ENCODE data around the gene PTPN21. TPM values are rescaled to one million over a fixed set of nuclear protein-coding genes. Genes with fewer than 3 reads are reported as not detected.
A peak's percentile ranks its signal among the peaks of the same experiment; 100 is the strongest.

Gene PTPN21
- total and polyA plus RNA-seq, 8 donors = 5.0 to 13.6 (median 10.5) TPM

- no peak overlapping the region for H3K4me3 ChIP-seq
- H3K4me1 ChIP-seq = peaks cover 0 to 9% (median 2%) of the 10 kb centered on the region in 3 donors
- no peaks in the 10 kb centered on the region for H3K9me3 ChIP-seq
- DNase-seq (no peak), ATAC-seq (no peak), FAIRE-seq (no peak)
- no peaks in the 10 kb centered on the region for H3K36me3 ChIP-seq
- intact Hi-C loops (cut with DNase I) = no loop called here
- H3K27ac ChIP-seq = no peak overlapping the region
- no peaks in the 10 kb centered on the region for H3K27me3 ChIP-seq
- WGBS, 2 donors = 91 to 97% methylated on average over 4 of the region's 4 CpGs
- TF ChIP-seq CTCF (IDR thresholded peaks at IDR 0.05) = no peak
Observed at GRCh38 chr14:88421286-88421685, 133.5 kb downstream of the PTPN21 start.

- TF ChIP-seq CTCF (IDR thresholded peaks at IDR 0.05) = no peak
- intact Hi-C loops (cut with DNase I) = no loop called here
- no peak for DNase-seq
- no peak overlapping the region for H3K4me3 ChIP-seq
- no peak overlapping the region for H3K27ac ChIP-seq
- no peaks in the 10 kb centered on the region for H3K27me3 ChIP-seq
- no peak for FAIRE-seq
- no peaks in the 10 kb centered on the region for H3K36me3 ChIP-seq
- peaks cover 0 to 9% (median 2%) of the 10 kb centered on the region in 3 donors for H3K4me1 ChIP-seq
- peak in 3 of 4 donors; percentile 35 to 84 (median 83) for ATAC-seq
- 25 to 26% methylated on average over 3 of the region's 3 CpGs for WGBS, 2 donors
- no peaks in the 10 kb centered on the region for H3K9me3 ChIP-seq
Observed at GRCh38 chr14:88420187-88420586, 134.6 kb downstream of the PTPN21 start.

GRCh38 chr14:88417594-88417993 is 137.2 kb downstream of the PTPN21 start:
- intact Hi-C loops (cut with DNase I) = no loop called here

More at GRCh38 chr14:88417594-88417993, 137.2 kb downstream of the PTPN21 start:
- H3K27ac ChIP-seq = no peak overlapping the region
- H3K9me3 ChIP-seq = no peaks in the 10 kb centered on the region
- H3K4me1 ChIP-seq = peaks cover 0 to 9% (median 2%) of the 10 kb centered on the region in 3 donors
- TF ChIP-seq CTCF (IDR thresholded peaks at IDR 0.05) = no peak
- ATAC-seq = no peak
- FAIRE-seq = no peak
- DNase-seq = no peak
- no peaks in the 10 kb centered on the region for H3K36me3 ChIP-seq
- H3K4me3 ChIP-seq = no peak overlapping the region
- H3K27me3 ChIP-seq = no peaks in the 10 kb centered on the region

Other genes starting within 250 kb of the PTPN21 start
- gene KCNK10, start 231.7 kb downstream of the PTPN21 start, total RNA-seq = 1 to 10 TPM; 1.1 to 2.3 (median 1.2) TPM
- gene KCNK10, start 231.7 kb downstream of the PTPN21 start, polyA plus RNA-seq = under 1 TPM; 0.42 to 0.75 TPM
- gene SPATA7, start 169.3 kb downstream of the PTPN21 start, total RNA-seq = 10 to 100 TPM in 1 of 6 donors, 1 to 10 TPM in 5; 5.4 to 10.5 (median 8.0) TPM
- 10 to 100 TPM in 1 of 2 donors, 1 to 10 TPM in 1; 6.1 to 16.8 TPM for gene SPATA7, start 169.3 kb downstream of the PTPN21 start, polyA plus RNA-seq
- 10 to 100 TPM; 25.5 to 37.1 (median 29.8) TPM for gene ZC3H14, start 8.0 kb upstream of the PTPN21 start, total RNA-seq
- 10 to 100 TPM; 16.2 to 27.6 TPM for gene ZC3H14, start 8.0 kb upstream of the PTPN21 start, polyA plus RNA-seq
- 1 to 10 TPM; 1.1 to 2.0 (median 1.3) TPM for gene EML5, start 237.9 kb upstream of the PTPN21 start, total RNA-seq
- gene EML5, start 237.9 kb upstream of the PTPN21 start, polyA plus RNA-seq = 1 to 10 TPM in 1 of 2 donors, under 1 TPM in 1; 0.65 to 1.4 TPM